Retinal pigment epithelial cell (primary cell): ENCODE results near the gene UGT1A6.

ENCODE experiments used
- DNase-seq: peaks from one replicate; pipeline ENCODE4 v3.0.0-alpha.2; 2010; ENCODE audit warnings: low read depth
- H3K4me3 ChIP-seq: 2 replicates; pipeline ENCODE4 v1.5.1; 2011; ENCODE audit warnings: mild to moderate bottlenecking, low read length, control low read depth, moderate library complexity
- CTCF ChIP-seq: conservative IDR thresholded peaks from 2 replicates; pipeline ENCODE4 v1.5.1; 2011; ENCODE audit warnings: low read depth, low read length, control low read depth, inconsistent platforms

UGT1A6 gene

GRCh38 chr2:233673896-233674295 is 18.8 kb upstream of the UGT1A6 start:
- TF ChIP-seq CTCF, result no peak
- no peak overlapping the region for H3K4me3 ChIP-seq
- DNase-seq, result no peak

- DNase-seq, result no peak
- H3K4me3 ChIP-seq, result no peak overlapping the region
- no peak for TF ChIP-seq CTCF
Observed at GRCh38 chr2:233674314-233674713, 18.4 kb upstream of the UGT1A6 start.

GRCh38 chr2:233674995-233675394 is 17.7 kb upstream of the UGT1A6 start:
- DNase-seq, result no peak
- no peak for TF ChIP-seq CTCF
- H3K4me3 ChIP-seq, result no peak overlapping the region

- no peak for DNase-seq
- no peak overlapping the region for H3K4me3 ChIP-seq
- TF ChIP-seq CTCF, result no peak
Observed at GRCh38 chr2:233676046-233676445, 16.6 kb upstream of the UGT1A6 start.

- no peak for TF ChIP-seq CTCF
- no peak for DNase-seq
- H3K4me3 ChIP-seq, result no peak overlapping the region
Observed at GRCh38 chr2:233679196-233679595, 13.5 kb upstream of the UGT1A6 start.

GRCh38 chr2:233680361-233681045 is 12.2 kb upstream of the UGT1A6 start:
- no peak overlapping the region for H3K4me3 ChIP-seq
- no peak for DNase-seq
- no peak for TF ChIP-seq CTCF

GRCh38 chr2:233681521-233682099 is 11.1 kb upstream of the UGT1A6 start, which contains the start of gene UGT1A7:
Gene UGT1A7 (plus strand): TSS chr2:233681901. CDS start chr2:233681938, 37 bp downstream.
- DNase-seq, result no peak
- no peak within 1 kb of the TSS for H3K4me3 ChIP-seq
- no peak for TF ChIP-seq CTCF
